GM12878 (cell line): Measurements from ENCODE around the gene CSAG2. TPM values are rescaled to one million over a fixed set of nuclear protein-coding genes. Genes with fewer than 3 reads are reported as not detected.
"Not testable (repeated sequence)": the region's sequence is repeated elsewhere in the genome, so short reads cannot be mapped to it uniquely, and the experiment has no call there.

Experiments used
- ATAC-seq: fragments of 200-7000 bp; cut with Tn5 transposase; 3 replicates; pipeline ENCODE4 v1.9.1; 2020; ENCODE audit warnings: mild to moderate bottlenecking, moderate library complexity
- BruUV-seq: library from RNA; stranded (reverse); fragments of 400-500 nt; replicated peaks from 2 replicates; lab custom pipeline; 2021; lab: Mats Ljungman, UMichigan
- CTCF ChIA-PET: fragments of 300-600 bp; sonication (Branson Sonifier 250); formaldehyde crosslinking; extraction: SDS; loops from one replicate; lab custom pipeline; 2021; ENCODE audit warnings: inconsistent platforms; lab: Yijun Ruan, JAX
- POLR2A ChIA-PET: fragments of 350-600 bp; formaldehyde crosslinking; extraction: SDS; loops from one replicate; lab custom pipeline; 2021; ENCODE audit warnings: inconsistent platforms; lab: Charles Lee
- RAD21 ChIA-PET: fragments of 300-600 bp; sonication (Branson Sonifier 250); formaldehyde crosslinking; loops from one replicate; lab custom pipeline; 2023; ENCODE audit warnings: antibody characterized with exemption; ENCODE audit not compliant: unreplicated experiment; lab: Charles Lee
- SMC1A ChIA-PET: fragments of 300-600 bp; sonication (Branson Sonifier 250); formaldehyde crosslinking; loops from one replicate; lab custom pipeline; 2023; ENCODE audit not compliant: unreplicated experiment, uncharacterized antibody; lab: Charles Lee
- DNase-seq: peaks from one replicate; pipeline ENCODE4 v3.0.0-alpha.2; 2011; ENCODE audit warnings: low read depth, low spot score
- FAIRE-seq: peaks from 3 replicates; lab custom pipeline; 2011; peaks lifted over from hg19 to GRCh38; lab: Jason Lieb, UNC
- H2AFZ ChIP-seq: 2 replicates; pipeline ENCODE4 v1.6.0; 2011; ENCODE audit warnings: low read depth, low read length, control low read depth; ENCODE audit not compliant: control insufficient read depth
- H3K27ac ChIP-seq: 2 replicates; pipeline ENCODE4 v1.5.1; 2011; ENCODE audit warnings: control low read depth; ENCODE audit not compliant: control insufficient read depth, insufficient read depth
- H3K27me3 ChIP-seq, 2 experiments: replicated peaks in 1 of 2; 2 replicates each; pipeline versions ENCODE4 v1.6.0 to v1.6.1; 2011; ENCODE audit warnings: low read length in 1 of 2; ENCODE audit not compliant: control insufficient read depth in 2 of 2, insufficient read depth in 2 of 2
- H3K36me3 ChIP-seq, 2 experiments: 2 replicates each; pipeline ENCODE4 v1.5.1; 2011; ENCODE audit warnings: low read length in 1 of 2; ENCODE audit not compliant: control insufficient read depth in 2 of 2, insufficient read depth in 2 of 2
- H3K4me1 ChIP-seq: 2 replicates; pipeline ENCODE4 v1.6.1; 2011; ENCODE audit warnings: mild to moderate bottlenecking, low read length, moderate library complexity, mixed read lengths; ENCODE audit not compliant: control insufficient read depth, insufficient read depth
- H3K4me2 ChIP-seq: 2 replicates; pipeline ENCODE4 v1.6.0; 2011; ENCODE audit warnings: control low read depth; ENCODE audit not compliant: control insufficient read depth, insufficient read depth
- H3K4me3 ChIP-seq: fragments of 200-600 bp; sonication (generic); 2 replicates; pipeline ENCODE4 v1.5.1; 2016
- H3K79me2 ChIP-seq: 2 replicates; pipeline ENCODE4 v1.6.0; 2011; ENCODE audit warnings: low read length; ENCODE audit not compliant: control insufficient read depth, insufficient read depth
- H3K9ac ChIP-seq: 2 replicates; pipeline ENCODE4 v1.8.0; 2011; ENCODE audit warnings: low read length, control low read depth, mixed read lengths; ENCODE audit not compliant: control insufficient read depth, insufficient read depth
- H3K9me3 ChIP-seq: replicated peaks from 3 replicates; pipeline ENCODE4 v1.5.1; 2011; ENCODE audit warnings: mild to moderate bottlenecking, low read length; ENCODE audit not compliant: control insufficient read depth, insufficient read depth
- H4K20me1 ChIP-seq: 2 replicates; pipeline ENCODE4 v1.6.0; 2011; ENCODE audit not compliant: control insufficient read depth, insufficient read depth
- BACH1 ChIP-seq: fragments of 450-650 bp; IDR thresholded peaks from 2 replicates; pipeline ENCODE4 v1.6.1; 2017; ENCODE audit warnings: mild to moderate bottlenecking, borderline replicate concordance
- BCL11A ChIP-seq: IDR thresholded peaks from 2 replicates; pipeline ENCODE4 v1.6.1; 2011; ENCODE audit warnings: low read depth, low read length
- GATAD2B ChIP-seq: fragments of 450-650 bp; conservative IDR thresholded peaks from 2 replicates; pipeline ENCODE4 v1.6.1; 2017; ENCODE audit warnings: low read depth, mild to moderate bottlenecking, moderate library complexity
- KDM1A ChIP-seq: fragments of 200-600 bp; sonication (generic); IDR thresholded peaks from 2 replicates; pipeline ENCODE4 v1.6.1; 2016; ENCODE audit warnings: borderline replicate concordance
- SMARCA5 ChIP-seq: fragments of 450-650 bp; IDR thresholded peaks from 2 replicates; pipeline ENCODE4 v1.6.1; 2017; ENCODE audit warnings: mild to moderate bottlenecking
- WGBS: methylation state at CpG from one replicate; pipeline ENCODE4 v1.1.6; 2016; ENCODE audit warnings: low lambda C conversion rate; ENCODE audit not compliant: insufficient replicate concordance, insufficient coverage; ENCODE audit errors: missing lambda C conversion rate; 5-methylcytosine and 5-hydroxymethylcytosine counted together
- in situ Hi-C: fragments of 300-500 bp; cut with MboI; formaldehyde crosslinking; loops from 9 replicates; pipeline ENCODE4 v1.14.3; 2018; ENCODE audit warnings: mixed read lengths
- intact Hi-C: fragments of 100-400 bp; cut with micrococcal nuclease; formaldehyde crosslinking; loops from one replicate; pipeline ENCODE4 v1.14.2; 2022; ENCODE audit not compliant: unreplicated experiment
- polyA plus RNA-seq, 11 experiments: library from polyadenylated mRNA; depleted of rRNA in 4 of 11; unstranded in 6 of 11; stranded (reverse) in 5 of 11; fragments of >200 nt; fragmentation: Nextera tagmentation in 4 of 11; fragmentation: Illumina TruSeq in 1 of 11; extraction: Ambion mirVana in 4 of 11; extraction: Trizol in 1 of 11; gene quantifications; 1 replicate in 1 of 11; 2 replicates in 10 of 11; pipeline versions ENCODE4 v1.2.1 to v1.2.3, GENCODE V29; 2011 to 2016; ENCODE audit warnings: inconsistent platforms in 2 of 11, missing spikeins in 2 of 11, low read depth in 1 of 11
- total RNA-seq, 4 experiments: library from RNA; depleted of rRNA in 3 of 4; stranded (reverse); fragments of >200 nt in 3 of 4; fragmentation: Illumina TruSeq in 1 of 4; extraction: Trizol in 1 of 4; gene quantifications; 2 replicates each; pipeline versions ENCODE4 v1.2.1 to v1.2.3, GENCODE V29; 2013 to 2021
- TF ChIP-seq, protein P1 (sequence below): IDR thresholded peaks from 2 replicates; pipeline ENCODE4 v1.6.1; 2011; ENCODE audit warnings: mild to moderate bottlenecking, low read depth, low read length, moderate library complexity; ENCODE audit not compliant: insufficient replicate concordance
- TF ChIP-seq, protein P2 (sequence below): fragments of 450-650 bp; IDR thresholded peaks from 2 replicates; pipeline ENCODE4 v1.6.1; 2016; ENCODE audit warnings: mild to moderate bottlenecking, moderate library complexity, borderline replicate concordance

CSAG2 gene
- total and polyA plus RNA-seq, 10 of the 15 experiments (the other 5 are each of a cell fraction or from before 2014, with no cell fraction given): 0.14 to 0.83 (median 0.46) TPM; not detected in 3

DNA sequence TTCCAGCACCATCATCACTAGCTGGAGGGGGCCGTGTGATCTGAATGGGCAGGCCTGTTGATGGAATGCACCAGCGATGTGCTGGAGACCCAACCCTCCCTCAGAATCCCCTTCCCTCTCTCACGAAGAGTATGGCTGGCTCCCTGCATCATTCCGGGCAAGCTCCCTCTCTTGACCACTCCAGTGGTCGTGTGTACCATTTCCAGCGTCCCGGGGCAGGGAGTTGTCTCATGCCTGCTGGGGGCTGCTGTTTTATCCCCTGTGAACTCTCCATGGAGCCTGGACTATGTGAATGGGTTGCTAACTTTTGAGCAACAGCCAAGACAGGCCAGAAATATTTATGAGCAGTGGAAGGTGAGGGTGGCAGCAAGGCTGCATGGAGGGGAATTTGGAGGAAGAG lies 16.3 kb upstream of the CSAG2 start:
- intact Hi-C loops (no loop called here), in situ Hi-C loops (no loop called here)
- Histone ChIP-seq H3K4me1 (no peaks in the 10 kb centered on the region), H2AFZ (no peak overlapping the region), H3K27me3 (no peaks in the 10 kb centered on the region), H3K9me3 (no peaks in the 10 kb centered on the region), H3K4me3 (no peak overlapping the region), H4K20me1 (no peaks in the 10 kb centered on the region), H3K9ac (no peak overlapping the region), H3K4me2 (no peak overlapping the region), H3K79me2 (no peaks in the 10 kb centered on the region), H3K36me3 (no peaks in the 10 kb centered on the region), H3K27ac (no peak overlapping the region)
- 5% methylated on average over 7 of the region's 7 CpGs for WGBS
- RAD21 ChIA-PET: no interaction called here
- no peak for ATAC-seq
- FAIRE-seq: no peak
- CTCF ChIA-PET: no interaction called here
- TF ChIP-seq BCL11A (no peak), BACH1 (no peak), SMARCA5 (no peak), GATAD2B (no peak), KDM1A (no peak)
- TF ChIP-seq, protein P1, sequence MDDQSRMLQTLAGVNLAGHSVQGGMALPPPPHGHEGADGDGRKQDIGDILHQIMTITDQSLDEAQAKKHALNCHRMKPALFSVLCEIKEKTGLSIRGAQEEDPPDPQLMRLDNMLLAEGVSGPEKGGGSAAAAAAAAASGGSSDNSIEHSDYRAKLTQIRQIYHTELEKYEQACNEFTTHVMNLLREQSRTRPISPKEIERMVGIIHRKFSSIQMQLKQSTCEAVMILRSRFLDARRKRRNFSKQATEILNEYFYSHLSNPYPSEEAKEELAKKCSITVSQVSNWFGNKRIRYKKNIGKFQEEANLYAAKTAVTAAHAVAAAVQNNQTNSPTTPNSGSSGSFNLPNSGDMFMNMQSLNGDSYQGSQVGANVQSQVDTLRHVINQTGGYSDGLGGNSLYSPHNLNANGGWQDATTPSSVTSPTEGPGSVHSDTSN: no peak
- TF ChIP-seq, protein P2, sequence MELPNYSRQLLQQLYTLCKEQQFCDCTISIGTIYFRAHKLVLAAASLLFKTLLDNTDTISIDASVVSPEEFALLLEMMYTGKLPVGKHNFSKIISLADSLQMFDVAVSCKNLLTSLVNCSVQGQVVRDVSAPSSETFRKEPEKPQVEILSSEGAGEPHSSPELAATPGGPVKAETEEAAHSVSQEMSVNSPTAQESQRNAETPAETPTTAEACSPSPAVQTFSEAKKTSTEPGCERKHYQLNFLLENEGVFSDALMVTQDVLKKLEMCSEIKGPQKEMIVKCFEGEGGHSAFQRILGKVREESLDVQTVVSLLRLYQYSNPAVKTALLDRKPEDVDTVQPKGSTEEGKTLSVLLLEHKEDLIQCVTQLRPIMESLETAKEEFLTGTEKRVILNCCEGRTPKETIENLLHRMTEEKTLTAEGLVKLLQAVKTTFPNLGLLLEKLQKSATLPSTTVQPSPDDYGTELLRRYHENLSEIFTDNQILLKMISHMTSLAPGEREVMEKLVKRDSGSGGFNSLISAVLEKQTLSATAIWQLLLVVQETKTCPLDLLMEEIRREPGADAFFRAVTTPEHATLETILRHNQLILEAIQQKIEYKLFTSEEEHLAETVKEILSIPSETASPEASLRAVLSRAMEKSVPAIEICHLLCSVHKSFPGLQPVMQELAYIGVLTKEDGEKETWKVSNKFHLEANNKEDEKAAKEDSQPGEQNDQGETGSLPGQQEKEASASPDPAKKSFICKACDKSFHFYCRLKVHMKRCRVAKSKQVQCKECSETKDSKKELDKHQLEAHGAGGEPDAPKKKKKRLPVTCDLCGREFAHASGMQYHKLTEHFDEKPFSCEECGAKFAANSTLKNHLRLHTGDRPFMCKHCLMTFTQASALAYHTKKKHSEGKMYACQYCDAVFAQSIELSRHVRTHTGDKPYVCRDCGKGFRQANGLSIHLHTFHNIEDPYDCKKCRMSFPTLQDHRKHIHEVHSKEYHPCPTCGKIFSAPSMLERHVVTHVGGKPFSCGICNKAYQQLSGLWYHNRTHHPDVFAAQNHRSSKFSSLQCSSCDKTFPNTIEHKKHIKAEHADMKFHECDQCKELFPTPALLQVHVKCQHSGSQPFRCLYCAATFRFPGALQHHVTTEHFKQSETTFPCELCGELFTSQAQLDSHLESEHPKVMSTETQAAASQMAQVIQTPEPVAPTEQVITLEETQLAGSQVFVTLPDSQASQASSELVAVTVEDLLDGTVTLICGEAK: no peak
- no TSS peak for BruUV-seq
- no peak for DNase-seq
- POLR2A ChIA-PET: no interaction called here
- SMC1A ChIA-PET: no interaction called here

DNA sequence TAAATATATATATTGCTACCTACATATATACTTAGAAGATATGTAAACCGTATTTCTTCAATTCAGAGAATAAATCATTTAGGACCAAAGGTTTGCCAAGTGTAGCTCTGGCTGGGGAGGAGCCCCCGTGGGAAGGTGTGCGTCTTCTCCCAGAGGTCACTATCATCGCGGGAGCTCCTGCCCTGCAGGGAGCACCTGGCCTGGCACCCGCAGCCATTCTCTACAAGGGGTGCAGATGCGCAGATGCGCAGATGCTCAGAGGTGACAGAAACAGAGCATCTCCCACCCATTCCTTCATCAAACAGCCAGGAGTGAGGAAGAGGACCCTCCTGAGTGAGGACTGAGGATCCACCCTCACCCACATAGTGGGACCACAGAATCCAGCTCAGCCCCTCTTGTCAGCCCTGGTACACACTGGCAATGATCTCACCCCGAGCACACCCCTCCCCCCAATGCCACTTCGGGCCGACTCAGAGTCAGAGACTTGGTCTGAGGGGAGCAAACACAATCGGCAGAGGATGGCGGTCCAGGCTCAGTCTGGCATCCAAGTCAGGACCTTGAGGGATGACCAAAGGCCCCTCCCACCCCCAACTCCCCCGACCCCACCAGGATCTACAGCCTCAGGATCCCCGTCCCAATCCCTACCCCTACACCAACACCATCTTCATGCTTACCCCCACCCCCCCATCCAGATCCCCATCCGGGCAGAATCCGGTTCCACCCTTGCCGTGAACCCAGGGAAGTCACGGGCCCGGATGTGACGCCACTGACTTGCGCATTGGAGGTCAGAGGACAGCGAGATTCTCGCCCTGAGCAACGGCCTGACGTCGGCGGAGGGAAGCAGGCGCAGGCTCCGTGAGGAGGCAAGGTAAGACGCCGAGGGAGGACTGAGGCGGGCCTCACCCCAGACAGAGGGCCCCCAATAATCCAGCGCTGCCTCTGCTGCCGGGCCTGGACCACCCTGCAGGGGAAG lies 5.0 kb upstream of the CSAG2 start, which contains the start of gene MAGEA2B:
MAGEA2B (plus strand) TSS at position 814 of the 973 bp plus-strand sequence. CDS start 2,479 bp downstream, outside the sequence.
- CTCF ChIA-PET, in situ Hi-C loops, RAD21 ChIA-PET, FAIRE-seq, H3K27me3 ChIP-seq, H4K20me1 ChIP-seq, H3K4me3 ChIP-seq, H3K36me3 ChIP-seq, H3K9ac ChIP-seq, SMC1A ChIA-PET, H3K4me2 ChIP-seq, H3K79me2 ChIP-seq, DNase-seq, POLR2A ChIA-PET, BruUV-seq, H3K4me1 ChIP-seq, ATAC-seq, intact Hi-C loops, H2AFZ ChIP-seq, H3K27ac ChIP-seq, H3K9me3 ChIP-seq: not testable (repeated sequence)
- no CpG with 5 or more reads among the region's 35 CpGs for WGBS
